GM12891 (cell line): ENCODE results near the gene BCAN.

ENCODE experiments used
- DNase-seq: peaks from one replicate; pipeline ENCODE4 v3.0.0; 2011; ENCODE audit warnings: low spot score; ENCODE audit not compliant: insufficient read length
- FAIRE-seq: peaks from 2 replicates; lab custom pipeline; 2011; peaks lifted over from hg19 to GRCh38; lab: Jason Lieb, UNC
- PAX5 ChIP-seq: IDR thresholded peaks from 2 replicates; pipeline ENCODE4 v1.6.1; 2011; ENCODE audit warnings: low read length, moderate library complexity, mild to moderate bottlenecking; ENCODE audit not compliant: insufficient read depth, severe bottlenecking
- POLR2A ChIP-seq: IDR thresholded peaks from 2 replicates; pipeline ENCODE4 v1.6.1; 2011; ENCODE audit warnings: low read depth, low read length, control low read depth
- POLR2AphosphoS5 ChIP-seq: IDR thresholded peaks from 2 replicates; pipeline ENCODE4 v1.6.1; 2011; ENCODE audit warnings: low read depth, low read length, control low read depth
- POU2F2 ChIP-seq: IDR thresholded peaks from 2 replicates; pipeline ENCODE4 v1.6.1; 2011; ENCODE audit warnings: low read depth, mild to moderate bottlenecking, control low read depth, low read length, moderate library complexity
- SPI1 ChIP-seq: IDR thresholded peaks from 2 replicates; pipeline ENCODE4 v1.6.1; 2011; ENCODE audit warnings: low read depth, low read length, control low read depth
- TAF1 ChIP-seq: IDR thresholded peaks from 2 replicates; pipeline ENCODE4 v1.6.1; 2011; ENCODE audit warnings: low read depth, low read length, control low read depth

The BCAN gene

GRCh38 chr1:156691665-156692440, 49.9 kb downstream of the BCAN start:
- TF ChIP-seq SPI1 (no peak; the same call in 1 of the 2 replicates), TAF1 (no peak), POLR2A (no peak), POU2F2 (no peak), PAX5 (no peak), POLR2AphosphoS5 (no peak)
- no peak for DNase-seq
- no peak for FAIRE-seq

GRCh38 chr1:156692441-156692924, 50.6 kb downstream of the BCAN start:
- no peak for TF ChIP-seq TAF1
- TF ChIP-seq PAX5, result no peak
- no peak for TF ChIP-seq POLR2AphosphoS5
- TF ChIP-seq POU2F2, result no peak
- no peak for TF ChIP-seq POLR2A
- TF ChIP-seq SPI1, result no peak
- DNase-seq (no peak), FAIRE-seq (no peak)

GRCh38 chr1:156692925-156693847, 51.3 kb downstream of the BCAN start:
- no peak for DNase-seq
- no peak for FAIRE-seq
- TF ChIP-seq PAX5, result no peak
- no peak for TF ChIP-seq SPI1
- no peak for TF ChIP-seq TAF1
- no peak for TF ChIP-seq POLR2AphosphoS5
- TF ChIP-seq POU2F2, result no peak
- no peak for TF ChIP-seq POLR2A

- DNase-seq (no peak), FAIRE-seq (no peak)
- no peak for TF ChIP-seq POLR2AphosphoS5
- no peak for TF ChIP-seq PAX5
Observed at GRCh38 chr1:156693848-156694689, 52.2 kb downstream of the BCAN start.

GRCh38 chr1:156694690-156694962, 52.7 kb downstream of the BCAN start:
- no peak for FAIRE-seq
- TF ChIP-seq POU2F2 (no peak), SPI1 (no peak), POLR2AphosphoS5 (no peak), TAF1 (no peak), POLR2A (no peak), PAX5 (no peak)
- no peak for DNase-seq

GRCh38 chr1:156696755-156697154, 54.8 kb downstream of the BCAN start:
- TF ChIP-seq POLR2AphosphoS5, result no peak
- no peak for TF ChIP-seq POU2F2
- TF ChIP-seq TAF1, result no peak
- TF ChIP-seq PAX5, result no peak
- TF ChIP-seq SPI1, result no peak
- no peak for TF ChIP-seq POLR2A
- FAIRE-seq (no peak), DNase-seq (no peak)

GRCh38 chr1:156697481-156697880, 55.6 kb downstream of the BCAN start:
- FAIRE-seq, result no peak

GRCh38 chr1:156698995-156699394, 57.1 kb downstream of the BCAN start:
- FAIRE-seq, result no peak
- TF ChIP-seq POLR2A (no peak), SPI1 (no peak), POU2F2 (no peak), TAF1 (no peak), PAX5 (no peak), POLR2AphosphoS5 (no peak)
- no peak for DNase-seq

More at GRCh38 chr1:156697481-156697880, 55.6 kb downstream of the BCAN start:
- TF ChIP-seq PAX5 (no peak), POU2F2 (no peak), POLR2A (no peak), TAF1 (no peak), POLR2AphosphoS5 (no peak), SPI1 (no peak)
- DNase-seq, result no peak
